ENCODE results near the gene LRSAM1.

DNA sequence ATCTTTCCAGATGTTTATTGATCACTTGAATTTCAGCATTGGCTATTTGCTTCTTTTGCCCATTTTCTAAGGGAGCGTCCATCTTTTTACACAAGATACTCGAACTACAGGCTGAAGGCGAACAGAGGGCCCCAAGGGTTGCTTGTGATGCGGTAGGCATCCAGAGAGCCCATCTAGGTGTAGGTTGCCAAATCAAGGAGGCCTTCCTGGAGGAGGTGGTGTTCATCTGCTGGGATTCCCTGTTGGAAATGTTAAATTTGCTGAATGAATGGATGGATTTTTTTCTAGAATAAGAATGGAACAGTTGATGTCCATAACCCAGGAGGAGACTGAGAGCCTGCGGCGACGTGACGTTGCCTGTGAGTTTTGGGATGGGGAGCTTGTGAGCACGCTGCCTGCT is 31.4 kb downstream of the LRSAM1 start:
- TF ChIP-seq, protein P1, sequence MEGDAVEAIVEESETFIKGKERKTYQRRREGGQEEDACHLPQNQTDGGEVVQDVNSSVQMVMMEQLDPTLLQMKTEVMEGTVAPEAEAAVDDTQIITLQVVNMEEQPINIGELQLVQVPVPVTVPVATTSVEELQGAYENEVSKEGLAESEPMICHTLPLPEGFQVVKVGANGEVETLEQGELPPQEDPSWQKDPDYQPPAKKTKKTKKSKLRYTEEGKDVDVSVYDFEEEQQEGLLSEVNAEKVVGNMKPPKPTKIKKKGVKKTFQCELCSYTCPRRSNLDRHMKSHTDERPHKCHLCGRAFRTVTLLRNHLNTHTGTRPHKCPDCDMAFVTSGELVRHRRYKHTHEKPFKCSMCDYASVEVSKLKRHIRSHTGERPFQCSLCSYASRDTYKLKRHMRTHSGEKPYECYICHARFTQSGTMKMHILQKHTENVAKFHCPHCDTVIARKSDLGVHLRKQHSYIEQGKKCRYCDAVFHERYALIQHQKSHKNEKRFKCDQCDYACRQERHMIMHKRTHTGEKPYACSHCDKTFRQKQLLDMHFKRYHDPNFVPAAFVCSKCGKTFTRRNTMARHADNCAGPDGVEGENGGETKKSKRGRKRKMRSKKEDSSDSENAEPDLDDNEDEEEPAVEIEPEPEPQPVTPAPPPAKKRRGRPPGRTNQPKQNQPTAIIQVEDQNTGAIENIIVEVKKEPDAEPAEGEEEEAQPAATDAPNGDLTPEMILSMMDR (IDR thresholded peaks at IDR 0.05) = no peak
- no peak for TF ChIP-seq POLR2A (IDR thresholded peaks at IDR 0.05)
